HG03558 (cell line): ENCODE results near the gene GCSAML.
"Not testable (repeated sequence)": the region's sequence is repeated elsewhere in the genome, so short reads cannot be mapped to it uniquely, and the experiment has no call there.

ENCODE experiments used
- ATAC-seq: cut with Tn5 transposase; IDR thresholded peaks from one replicate; pipeline ENCODE4 v1.9.1; 2021; ENCODE audit warnings: moderate number of reproducible peaks; ENCODE audit not compliant: unreplicated experiment; ENCODE audit errors: extremely low read depth

GCSAML gene

GRCh38 chr1:247548769-247549182, at the start of gene GCSAML:
Gene GCSAML (plus strand): TSS chr1:247549134. CDS start chr1:247549192, 58 bp downstream.
- no peak for ATAC-seq

DNA sequence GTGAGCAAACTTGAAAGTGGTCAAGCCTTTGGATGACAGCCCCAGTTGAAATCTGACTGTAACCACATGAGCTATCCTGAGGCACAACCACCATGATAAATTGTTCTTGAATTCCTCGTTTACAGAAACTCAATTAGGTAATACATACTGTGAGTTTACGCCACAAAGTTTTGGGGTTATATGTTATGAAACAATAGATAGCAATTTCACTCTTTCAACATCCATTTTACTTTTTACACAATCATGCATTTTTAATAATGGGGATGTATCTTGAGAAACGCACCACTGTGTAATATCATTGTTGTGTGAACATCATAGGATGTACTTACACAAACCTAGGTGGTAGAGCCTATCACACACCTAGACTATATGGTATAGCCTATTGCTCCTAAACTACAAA, 48.1 kb upstream of the GCSAML start:
- ATAC-seq: no peak

GRCh38 chr1:247506831-247507230, 42.1 kb upstream of the GCSAML start:
- no peak for ATAC-seq

- ATAC-seq: no peak
Observed at GRCh38 chr1:247517795-247518612, 30.9 kb upstream of the GCSAML start.

DNA sequence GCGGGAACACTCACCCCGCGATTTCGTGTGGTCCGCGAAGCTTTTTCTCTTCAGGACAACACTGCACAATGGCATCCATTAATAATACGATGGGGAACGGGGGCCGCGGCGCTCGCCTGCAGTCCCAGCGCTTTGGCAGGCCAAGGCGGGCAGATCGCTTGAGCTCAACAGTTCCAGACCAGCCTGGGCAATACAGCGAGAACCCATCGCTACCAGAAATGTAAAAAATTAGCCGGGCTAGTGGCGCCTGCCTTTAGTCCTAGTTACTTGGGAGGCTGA, 30.4 kb upstream of the GCSAML start:
- ATAC-seq: no peak

- ATAC-seq: not testable (repeated sequence)
Observed at GRCh38 chr1:247521886-247522285, 27.0 kb upstream of the GCSAML start.

DNA sequence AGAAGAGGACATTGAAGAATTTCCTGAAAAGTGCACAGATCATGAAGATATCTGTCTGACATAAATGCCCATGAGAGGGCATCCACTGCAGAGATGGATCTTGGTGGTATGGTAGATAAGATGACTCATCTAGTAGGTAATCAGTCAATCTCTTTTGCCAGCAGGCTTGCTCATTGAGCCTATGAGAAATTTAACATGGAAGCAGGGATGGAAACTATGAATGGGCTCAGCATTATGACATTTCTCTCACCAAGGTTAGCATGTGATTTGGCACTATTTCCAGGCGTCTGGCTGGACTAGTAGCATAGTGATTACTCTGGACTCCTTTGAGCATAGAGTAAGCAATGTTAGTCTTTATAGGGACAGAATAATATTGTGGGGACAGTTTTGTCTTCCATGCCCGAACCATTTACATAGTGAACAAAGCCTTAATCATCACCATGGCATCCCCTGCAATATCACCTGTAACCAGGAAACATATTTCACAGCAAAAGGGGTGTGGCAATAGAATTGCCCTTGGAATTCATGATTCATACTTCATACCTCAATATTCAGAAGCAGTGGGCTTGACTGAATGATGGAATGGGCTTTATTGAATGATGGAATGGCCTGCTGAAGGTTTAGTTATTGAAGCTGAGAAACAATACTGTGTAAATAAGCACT, 20.0 kb upstream of the GCSAML start:
- no peak for ATAC-seq

DNA sequence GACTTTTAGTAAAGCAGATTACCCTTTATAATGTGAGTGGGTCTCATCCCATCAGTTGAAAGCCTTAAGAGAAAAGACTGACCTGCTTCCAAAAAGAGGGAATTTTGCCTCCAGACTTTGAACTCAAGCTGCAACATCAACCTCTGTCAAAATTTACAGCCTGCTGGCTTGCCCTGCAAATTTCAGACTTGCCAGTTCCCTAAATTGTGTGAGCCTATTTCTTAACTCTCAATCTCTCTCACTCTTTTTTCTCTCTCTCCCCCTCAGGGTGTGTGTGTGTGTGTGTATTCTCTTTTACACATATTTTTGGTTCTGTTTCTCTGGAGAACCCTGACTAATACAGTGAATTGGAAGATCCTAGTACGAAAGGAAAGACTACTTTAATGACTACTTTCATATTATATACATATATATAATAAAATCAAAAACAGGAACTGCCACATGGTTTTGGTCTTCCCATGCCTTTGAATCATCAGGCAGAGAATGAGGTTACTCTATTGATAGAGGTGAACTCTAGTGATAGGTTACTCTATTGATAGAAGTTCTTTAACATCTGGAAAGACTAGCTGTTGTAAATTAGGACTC, 19.1 kb upstream of the GCSAML start:
- no peak for ATAC-seq

GRCh38 chr1:247530785-247531184, 18.1 kb upstream of the GCSAML start:
- no peak for ATAC-seq

DNA sequence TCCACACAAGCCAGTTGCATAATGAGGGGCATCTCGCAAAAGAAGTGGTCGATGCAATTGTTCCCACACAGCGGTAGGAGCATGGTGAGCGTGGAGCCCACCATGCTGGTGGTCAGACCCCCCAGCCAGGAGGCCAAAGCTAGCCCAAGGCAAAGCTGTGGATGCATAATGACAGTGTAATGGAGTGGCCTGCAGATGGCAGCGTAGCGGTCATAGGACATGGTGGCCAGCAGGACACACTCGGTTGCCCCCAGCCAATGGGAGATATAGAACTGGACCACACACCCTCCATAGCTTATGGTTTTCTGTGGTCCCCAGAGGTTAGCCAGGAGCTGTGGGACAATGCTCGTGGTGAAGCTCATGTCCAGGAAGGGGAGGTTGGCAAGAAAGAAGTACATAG, 17.0 kb upstream of the GCSAML start:
- ATAC-seq: no peak

DNA sequence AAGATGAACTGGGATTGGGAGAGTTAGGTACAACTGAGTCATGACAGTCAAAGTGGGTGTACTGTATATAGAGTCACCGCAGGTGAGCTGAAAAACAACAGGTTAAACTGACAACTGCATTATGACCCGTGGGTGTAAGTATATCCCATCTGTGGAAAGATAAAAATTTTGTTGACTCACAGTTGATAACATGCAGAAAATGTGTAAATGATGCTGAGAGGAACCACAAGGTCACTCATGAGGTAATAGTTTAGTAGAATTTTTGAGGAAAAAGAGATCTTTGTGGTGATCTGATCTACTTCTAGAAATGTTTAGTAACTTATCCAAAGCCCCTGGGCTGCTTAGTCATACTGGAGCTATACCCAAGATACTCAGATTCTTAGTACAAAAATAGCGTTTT, 13.5 kb upstream of the GCSAML start:
- no peak for ATAC-seq

DNA sequence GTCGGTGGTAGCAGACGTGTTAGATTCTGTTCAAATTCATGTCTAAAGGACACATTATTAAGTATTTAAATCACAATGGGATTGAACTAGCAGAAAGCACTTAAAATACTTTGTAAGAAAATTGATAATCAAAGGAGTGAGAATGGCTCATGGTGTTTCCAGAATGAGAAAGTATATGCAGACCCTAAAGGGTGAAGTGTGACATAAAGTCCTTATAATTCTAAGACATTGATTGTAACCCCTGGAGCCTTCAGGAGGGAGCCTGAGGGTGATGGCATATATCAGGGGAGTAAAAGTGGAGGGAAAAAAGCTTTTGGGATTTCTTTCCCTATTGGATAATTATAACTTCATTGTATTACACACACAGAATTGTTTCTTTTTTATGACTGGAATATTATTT, 12.6 kb upstream of the GCSAML start, which contains the start of gene OR2C3:
Gene OR2C3 (minus strand): TSS at position 101 of the 400 bp plus-strand sequence. CDS start 3,929 bp downstream, outside the sequence.
- ATAC-seq: no peak

DNA sequence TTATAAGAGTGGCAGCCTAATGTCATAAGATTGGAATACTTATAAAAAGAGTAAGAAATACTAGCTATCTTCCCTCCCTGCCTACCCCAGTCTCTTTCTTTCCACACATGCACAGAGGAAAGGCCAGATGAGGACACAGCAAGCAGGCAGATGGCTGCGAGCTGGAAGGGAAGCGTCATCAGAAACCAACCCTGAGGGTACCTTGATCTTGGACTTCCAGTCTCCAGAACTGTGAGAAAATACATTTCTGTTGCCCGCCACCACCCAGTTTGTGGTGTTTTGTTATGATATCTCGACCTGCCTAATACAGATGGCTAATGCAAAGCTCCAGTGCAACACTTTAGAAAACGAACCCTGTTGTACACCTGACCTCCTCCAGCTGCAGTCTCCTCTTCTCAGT, 10.4 kb upstream of the GCSAML start:
- ATAC-seq: no peak

DNA sequence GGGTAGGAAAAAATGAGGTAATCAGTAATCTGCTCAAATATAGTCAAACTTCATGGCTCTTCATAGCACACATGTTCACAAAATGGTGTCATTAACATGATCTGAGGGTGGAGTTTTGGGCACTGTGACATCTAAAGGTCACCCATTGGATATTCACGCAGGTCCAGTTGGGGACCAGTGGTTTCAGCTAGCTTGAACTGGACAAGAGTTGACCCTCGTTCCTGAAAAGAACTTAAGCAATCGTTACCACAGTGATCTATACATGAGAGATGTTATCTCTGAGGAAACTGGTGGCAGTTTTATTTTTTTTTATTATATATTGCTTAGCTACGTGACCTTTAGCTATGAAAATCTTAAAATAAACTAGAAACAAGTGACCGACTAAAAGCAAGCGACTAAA, 9.7 kb upstream of the GCSAML start:
- no peak for ATAC-seq

- no peak for ATAC-seq
Observed at GRCh38 chr1:247540581-247540980, 8.4 kb upstream of the GCSAML start.

GRCh38 chr1:247542811-247543210, 6.1 kb upstream of the GCSAML start:
- no peak for ATAC-seq

DNA sequence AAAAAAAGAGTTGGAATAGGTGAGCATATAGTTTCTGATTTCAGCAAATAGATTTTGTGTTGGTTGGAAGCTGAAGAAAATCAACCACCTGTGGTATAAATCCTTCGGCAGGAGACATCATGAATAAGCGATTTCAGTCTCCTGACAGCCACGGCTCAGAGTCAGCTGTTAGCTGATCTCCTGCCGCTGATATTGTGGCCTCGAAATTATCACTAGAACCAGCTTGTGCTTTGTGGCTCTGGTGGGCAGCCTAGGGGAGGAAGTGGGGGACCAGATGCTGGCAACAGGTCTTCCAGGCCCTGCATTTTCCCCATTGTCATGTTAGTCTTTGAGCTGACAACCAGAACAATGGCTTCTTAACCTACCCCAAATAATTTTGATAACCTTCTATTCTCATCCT, 842 bp upstream of the GCSAML start:
- ATAC-seq: no peak

DNA sequence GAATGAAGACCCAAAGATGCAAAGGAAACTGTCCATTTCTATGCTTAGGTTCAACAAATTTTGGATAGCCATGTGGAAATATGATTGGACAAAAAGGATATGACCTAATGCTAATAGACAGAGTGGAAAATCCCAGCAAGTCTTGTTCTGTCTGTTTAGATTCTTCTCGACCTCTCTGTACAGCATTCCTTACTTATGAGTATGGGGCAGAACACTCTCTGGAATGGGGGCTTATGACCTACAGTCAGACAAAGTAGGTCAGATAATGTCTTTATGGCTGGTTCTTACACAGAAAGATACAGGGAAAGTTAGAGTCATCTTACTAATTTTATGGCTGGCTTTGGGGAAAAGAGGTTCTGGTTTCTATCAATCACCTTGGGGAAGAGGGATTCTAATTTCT, 2.8 kb downstream of the GCSAML start:
- ATAC-seq: no peak

DNA sequence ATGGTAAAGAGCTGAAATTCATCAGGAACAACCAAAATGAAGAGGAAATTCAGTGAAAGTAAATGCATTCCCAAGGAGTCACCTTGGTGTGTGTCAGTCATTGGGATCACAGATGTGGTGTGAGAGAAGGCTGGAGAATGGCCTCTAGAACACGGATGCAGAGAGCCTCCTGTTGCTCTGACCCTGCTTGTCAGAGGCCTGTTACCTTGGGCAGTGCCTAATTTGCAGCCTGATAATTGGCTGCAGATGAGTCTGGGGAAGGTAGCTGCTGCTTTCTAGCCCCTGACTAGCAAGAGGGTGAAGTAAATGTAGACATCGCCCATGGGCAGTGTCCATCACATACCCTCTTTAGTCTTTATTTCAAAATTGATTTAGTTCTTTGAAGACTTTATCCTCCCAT, 3.3 kb downstream of the GCSAML start:
- no peak for ATAC-seq

GRCh38 chr1:247557926-247558674, 9.2 kb downstream of the GCSAML start:
- no peak for ATAC-seq

- no peak for ATAC-seq
Observed at GRCh38 chr1:247561711-247562110, 12.8 kb downstream of the GCSAML start.
